Muscle of back (tissue), 13 donors: ENCODE measurements around the gene FAAH2. TPM values are rescaled to one million over a fixed set of nuclear protein-coding genes. Genes with fewer than 3 reads are reported as not detected.
"Not testable (repeated sequence)": the region's sequence is repeated elsewhere in the genome, so short reads cannot be mapped to it uniquely, and the experiment has no call there.

Experiments
- DNase-seq, 3 donors: peaks; one replicate each; pipeline versions ENCODE4 v3.0.0 to v3.0.0-alpha.2; 2013
- long read RNA-seq, 9 donors: transcript quantifications; one replicate each; lab custom pipeline, GENCODE V29; 2026
- polyA plus RNA-seq, 10 donors: library from polyadenylated mRNA; unstranded; fragments of 120-200 nt; gene quantifications; one replicate each; pipeline ENCODE4 v1.2.1, GENCODE V29; 2013; ENCODE audit not compliant: insufficient read length in 10 of 10

The FAAH2 gene, protein sequence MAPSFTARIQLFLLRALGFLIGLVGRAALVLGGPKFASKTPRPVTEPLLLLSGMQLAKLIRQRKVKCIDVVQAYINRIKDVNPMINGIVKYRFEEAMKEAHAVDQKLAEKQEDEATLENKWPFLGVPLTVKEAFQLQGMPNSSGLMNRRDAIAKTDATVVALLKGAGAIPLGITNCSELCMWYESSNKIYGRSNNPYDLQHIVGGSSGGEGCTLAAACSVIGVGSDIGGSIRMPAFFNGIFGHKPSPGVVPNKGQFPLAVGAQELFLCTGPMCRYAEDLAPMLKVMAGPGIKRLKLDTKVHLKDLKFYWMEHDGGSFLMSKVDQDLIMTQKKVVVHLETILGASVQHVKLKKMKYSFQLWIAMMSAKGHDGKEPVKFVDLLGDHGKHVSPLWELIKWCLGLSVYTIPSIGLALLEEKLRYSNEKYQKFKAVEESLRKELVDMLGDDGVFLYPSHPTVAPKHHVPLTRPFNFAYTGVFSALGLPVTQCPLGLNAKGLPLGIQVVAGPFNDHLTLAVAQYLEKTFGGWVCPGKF
- polyA plus RNA-seq = 1 to 10 TPM in 2 of 10 donors, under 1 TPM in 8; 0.40 to 2.0 (median 0.75) TPM
- long read RNA-seq, donor 1 = 0 reads
- long read RNA-seq, donor 2 = 0 reads
- long read RNA-seq, donor 3 = 0 reads
- long read RNA-seq, donor 4 = 0 reads
- long read RNA-seq, donor 5 = 0 reads
- long read RNA-seq, donor 6 = 0 reads
- long read RNA-seq, donor 7 = 0 reads
- long read RNA-seq, donor 8 = 0 reads
- long read RNA-seq, donor 9 = 0 reads

DNA sequence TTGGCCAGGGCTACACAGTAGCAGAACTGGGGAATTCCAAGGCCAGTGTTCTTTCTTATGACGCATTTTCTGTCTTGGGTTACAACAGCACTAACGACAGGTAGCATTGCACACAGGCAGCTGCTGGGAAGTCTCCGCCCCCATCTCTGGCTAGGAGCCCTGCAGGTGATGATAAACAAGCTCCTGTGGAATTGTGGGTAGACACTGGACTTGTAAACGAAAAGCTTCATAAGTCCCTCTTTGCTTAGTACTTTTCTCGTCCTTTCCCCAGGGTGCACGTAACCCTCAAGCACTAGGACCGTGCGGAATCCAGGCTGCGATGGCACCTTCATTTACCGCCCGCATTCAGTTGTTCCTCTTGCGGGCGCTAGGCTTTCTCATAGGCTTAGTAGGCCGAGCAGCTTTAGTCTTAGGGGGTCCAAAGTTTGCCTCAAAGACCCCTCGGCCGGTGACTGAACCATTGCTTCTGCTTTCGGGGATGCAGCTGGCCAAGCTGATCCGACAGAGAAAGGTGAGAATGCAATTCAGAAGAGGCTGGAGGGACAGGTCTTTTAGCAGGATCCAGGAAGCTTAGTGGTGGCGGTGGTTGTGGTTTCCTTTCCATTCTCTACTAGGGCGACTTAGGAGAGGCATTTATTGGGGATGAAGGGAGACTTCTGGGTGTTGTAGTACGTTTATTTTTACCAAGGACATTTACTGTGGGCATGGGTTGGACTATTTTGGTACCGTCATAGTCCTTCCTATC lies at the start of gene FAAH2:
TSS of gene FAAH2 (plus strand) at position 200 of the 745 bp plus-strand sequence. CDS start at position 320, 120 bp downstream.
- DNase-seq = no peak

DNA sequence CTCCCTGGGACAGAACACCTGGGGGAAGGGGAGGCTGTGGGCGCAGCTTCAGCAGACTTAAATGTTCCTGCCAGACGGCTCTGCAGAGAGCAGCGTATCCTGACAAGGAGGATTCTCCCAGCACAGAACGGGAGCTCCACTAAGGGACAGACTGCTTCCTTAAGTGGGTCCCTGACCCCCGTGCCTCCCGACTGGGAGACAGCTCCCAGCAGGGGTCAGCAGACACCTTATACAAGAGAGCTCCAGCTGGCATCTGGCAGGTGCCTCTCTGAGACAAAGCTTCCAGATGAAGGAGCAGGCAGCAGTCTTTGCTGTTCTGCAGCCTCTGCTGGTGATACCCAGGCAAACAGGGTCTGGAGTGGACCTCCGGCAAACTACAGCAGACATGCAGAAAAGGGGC lies 44.5 kb upstream of the FAAH2 start:
- DNase-seq = no peak

GRCh38 chrX:57251965-57252364 lies 34.5 kb upstream of the FAAH2 start:
- no peak for DNase-seq

DNA sequence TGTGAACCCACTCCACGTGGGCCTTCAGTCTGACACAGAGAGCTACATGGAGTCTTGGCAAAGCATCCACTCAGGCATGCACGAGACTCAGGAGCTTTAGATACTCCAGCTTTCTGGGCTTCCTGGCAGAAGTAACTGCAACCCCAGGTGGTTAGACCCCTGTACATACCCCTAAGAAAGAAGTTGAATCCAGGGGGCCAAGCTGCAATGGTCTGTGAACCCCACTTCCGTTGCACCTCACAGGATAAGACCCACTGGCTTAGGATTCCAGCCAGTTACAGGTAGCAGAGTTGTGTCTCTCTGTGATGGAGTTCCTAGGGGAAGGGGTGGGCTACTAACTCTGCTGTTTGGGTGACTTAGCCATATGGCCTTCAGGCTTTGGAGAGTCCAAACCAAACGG lies 21.4 kb upstream of the FAAH2 start:
- DNase-seq = no peak

- DNase-seq = no peak
These were observed 20.2 kb upstream of the FAAH2 start for GRCh38 chrX:57266275-57266674.

DNA sequence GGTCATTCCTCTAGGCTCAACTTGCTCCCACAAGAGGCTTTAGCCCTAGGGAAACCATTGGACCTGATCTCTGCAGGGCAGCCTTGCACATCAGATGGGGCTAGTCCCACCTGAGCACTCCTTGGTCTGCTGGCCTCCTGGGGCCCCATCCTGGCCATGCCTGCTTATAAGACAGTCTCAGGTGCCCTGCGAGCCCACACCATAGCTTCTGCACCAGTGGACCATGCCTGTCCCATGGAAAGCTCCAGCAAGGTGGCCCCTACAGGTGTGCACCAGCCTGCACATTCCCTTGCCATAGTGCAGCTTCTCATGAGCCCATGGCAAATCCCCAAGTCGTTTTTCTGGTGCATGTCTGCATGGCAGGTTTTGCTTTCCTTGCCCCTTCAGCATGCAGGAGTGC lies 19.6 kb upstream of the FAAH2 start:
- no peak for DNase-seq

DNA sequence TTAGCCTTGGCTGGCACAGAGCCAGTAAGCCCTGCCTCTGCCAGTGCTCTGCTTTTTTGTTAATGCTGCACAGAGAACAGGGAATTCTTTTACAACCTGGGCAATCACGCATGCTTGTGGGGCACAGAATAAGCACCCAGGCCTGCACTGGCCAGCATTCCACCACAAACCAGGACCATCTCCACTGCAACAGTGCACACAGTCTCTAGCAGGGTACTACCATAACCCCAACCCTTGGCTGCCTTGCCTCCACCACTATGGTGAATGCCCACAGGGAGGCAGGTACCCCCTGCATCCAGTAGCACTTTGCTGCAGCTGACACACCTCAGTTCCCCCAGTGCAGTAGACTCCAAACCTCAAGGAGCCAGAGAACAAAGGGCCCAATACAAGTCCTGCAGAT lies 19.2 kb upstream of the FAAH2 start:
- DNase-seq = no peak

DNA sequence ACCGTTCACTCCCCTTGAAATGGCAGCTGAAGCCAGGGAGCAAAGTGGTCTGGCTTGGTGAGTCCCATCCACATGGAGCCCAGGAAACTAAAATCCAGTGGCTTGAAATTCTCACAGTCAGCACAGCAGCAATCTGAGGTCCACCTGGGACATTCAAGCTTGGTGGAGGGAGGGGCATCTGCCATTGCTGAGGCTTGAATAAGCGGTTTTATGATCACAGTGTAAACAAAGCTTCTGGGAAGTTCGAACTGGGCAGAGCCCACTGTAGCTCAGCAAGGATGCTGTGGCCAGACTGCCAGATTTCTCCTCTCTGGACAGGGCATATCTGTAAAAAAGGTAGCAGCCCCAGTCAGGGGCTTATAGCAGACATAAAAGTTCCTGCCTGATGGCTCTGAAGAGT lies 15.5 kb upstream of the FAAH2 start:
- no peak for DNase-seq

DNA sequence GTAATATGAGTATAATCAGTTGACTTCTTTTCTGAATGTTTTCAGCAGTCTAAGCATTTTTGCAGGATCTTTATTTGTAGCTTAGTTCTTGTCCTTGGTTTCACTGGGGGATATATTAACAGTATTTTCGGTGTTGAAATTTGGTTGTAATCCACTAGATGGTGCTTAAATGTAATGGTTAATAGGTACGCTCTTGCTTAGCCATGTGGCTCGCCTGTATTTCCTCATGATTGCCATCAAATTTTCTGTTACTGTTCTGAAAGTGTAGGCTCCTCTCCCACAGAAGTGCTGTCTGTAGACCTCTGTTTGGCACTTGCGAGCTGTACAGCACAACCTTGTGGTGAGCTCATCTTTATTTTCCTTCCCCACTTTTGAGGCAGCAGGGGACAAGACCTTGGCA lies 3.9 kb upstream of the FAAH2 start:
- DNase-seq = no peak

DNA sequence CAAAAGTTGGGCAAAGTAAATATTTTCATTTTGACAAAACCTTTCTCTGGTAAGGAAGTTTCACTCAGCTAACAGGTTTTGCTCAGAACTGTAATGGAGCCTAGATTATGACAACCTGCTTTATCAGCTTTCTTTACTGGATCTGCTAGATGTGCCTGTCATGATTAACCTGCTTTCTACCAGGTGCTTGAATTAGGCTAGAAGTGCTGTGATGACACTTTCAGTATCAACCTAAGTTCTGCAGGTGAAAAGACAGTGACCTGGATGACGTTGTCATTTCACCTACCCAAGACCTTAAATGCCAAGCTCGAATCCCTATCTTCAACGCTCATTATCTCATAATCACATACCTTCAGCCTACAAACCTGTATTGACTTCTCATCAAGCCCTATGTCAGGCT lies 1.5 kb upstream of the FAAH2 start:
- no peak for DNase-seq

GRCh38 chrX:57289089-57289488 lies 2.6 kb downstream of the FAAH2 start:
- DNase-seq = no peak

DNA sequence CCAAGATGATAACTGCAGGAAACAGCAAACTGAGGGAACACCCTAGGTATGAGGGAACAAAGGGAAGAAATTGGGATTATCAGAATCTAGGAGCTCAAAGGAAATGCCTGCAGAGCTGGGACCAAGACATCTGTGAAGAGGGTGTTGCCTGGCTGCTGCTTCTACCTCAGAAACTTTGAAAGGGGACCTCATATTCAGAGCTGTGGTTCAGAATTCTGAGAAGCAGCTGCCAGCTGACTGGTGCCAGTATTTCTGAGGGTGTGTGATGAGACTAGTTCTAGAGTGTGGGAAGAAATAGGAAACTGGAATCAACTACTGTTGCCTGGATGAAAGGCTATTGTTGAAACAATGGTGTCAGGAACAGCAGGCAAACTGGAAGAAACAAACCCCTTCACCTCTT lies 8.5 kb downstream of the FAAH2 start:
- no peak for DNase-seq

GRCh38 chrX:57295679-57296078 lies 9.2 kb downstream of the FAAH2 start:
- not testable (repeated sequence) for DNase-seq

GRCh38 chrX:57313583-57314215 lies 27.2 kb downstream of the FAAH2 start:
- DNase-seq = no peak

DNA sequence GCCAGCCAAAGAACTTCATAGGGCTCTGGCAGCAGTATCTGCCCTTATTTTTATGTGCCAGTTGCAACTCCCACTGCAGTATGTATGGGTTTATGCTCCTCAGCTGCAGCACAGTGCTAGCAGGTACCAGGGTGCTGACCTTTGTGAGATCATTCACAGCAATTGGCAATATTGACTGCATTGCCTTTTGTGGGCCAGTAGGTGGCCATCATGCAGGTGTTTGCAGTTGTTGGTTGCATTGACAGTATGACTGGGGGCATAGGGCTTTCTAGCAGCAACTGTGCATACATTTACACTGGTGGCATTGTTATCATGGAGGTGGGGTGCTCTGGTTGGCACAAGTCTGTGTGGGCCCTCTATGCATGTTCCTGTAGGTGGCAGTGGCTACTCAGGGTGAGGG lies 42.5 kb downstream of the FAAH2 start:
- DNase-seq = no peak

- DNase-seq = not testable (repeated sequence)
These were observed 49.3 kb downstream of the FAAH2 start for GRCh38 chrX:57335790-57336189.

DNA sequence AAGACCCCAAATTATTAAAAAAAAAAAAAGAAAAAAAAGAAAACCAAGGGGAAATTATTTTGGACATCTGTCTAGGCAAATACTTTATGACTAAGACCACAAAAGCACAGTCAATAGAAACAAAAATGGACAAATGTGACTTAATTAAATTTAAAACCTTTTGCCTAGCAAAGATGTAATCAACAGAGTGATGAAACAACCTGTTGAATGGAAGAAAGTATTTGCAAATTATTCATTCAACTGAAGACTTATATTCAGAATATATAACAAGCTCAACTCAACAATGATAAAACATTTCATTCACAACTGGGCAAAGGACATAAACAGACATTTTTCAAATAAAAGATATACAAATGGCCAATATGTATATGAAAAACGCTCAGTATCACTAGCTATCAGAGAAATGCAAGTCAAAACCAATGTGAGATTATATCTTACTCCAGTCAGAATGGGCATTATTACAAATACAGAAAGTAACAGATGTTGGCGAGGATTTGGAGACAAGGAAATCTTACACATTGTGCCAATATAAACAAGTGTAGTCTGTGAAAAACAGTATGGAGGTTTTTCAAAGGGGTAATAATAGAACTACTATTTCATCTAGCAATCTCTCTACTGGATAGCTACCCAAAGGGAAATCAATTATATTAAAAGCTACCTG lies 67.1 kb downstream of the FAAH2 start:
- no peak for DNase-seq

DNA sequence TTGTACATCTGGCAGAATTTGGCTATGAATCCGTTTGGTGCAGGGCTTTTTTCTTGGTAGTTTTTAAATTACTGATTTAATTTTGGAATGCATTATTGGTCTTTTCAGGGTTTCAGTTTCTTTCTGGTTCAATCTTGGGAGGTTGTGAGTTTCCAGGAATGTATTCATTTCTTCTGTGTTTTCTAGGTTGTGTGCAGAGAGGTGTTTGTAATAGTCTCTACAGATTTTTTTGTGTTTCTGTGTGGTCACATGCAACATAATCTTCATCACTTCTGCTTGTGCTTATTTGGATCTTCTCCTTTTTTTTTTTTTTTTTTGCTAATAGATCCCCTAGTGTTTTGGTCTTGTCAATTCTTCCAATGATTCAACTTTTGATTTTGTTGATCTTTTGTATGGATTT lies 77.6 kb downstream of the FAAH2 start:
- no peak for DNase-seq

- DNase-seq = no peak
These were observed 79.9 kb downstream of the FAAH2 start for GRCh38 chrX:57366430-57366829.

- DNase-seq = peak; percentile 0 to 21 (median 6)
These were observed 81.1 kb downstream of the FAAH2 start for GRCh38 chrX:57367649-57368048.

GRCh38 chrX:57368158-57368557 lies 81.7 kb downstream of the FAAH2 start:
- peak in 1 of 3 donors; percentile 0 for DNase-seq
